ENCODE data around the gene NSD1. TPM values are rescaled to one million over a fixed set of nuclear protein-coding genes. Genes with fewer than 3 reads are reported as not detected.

The NSD1 gene
- total RNA-seq, 4 donors from 2014 or later: 61.9 to 114 (median 73.9) TPM

DNA sequence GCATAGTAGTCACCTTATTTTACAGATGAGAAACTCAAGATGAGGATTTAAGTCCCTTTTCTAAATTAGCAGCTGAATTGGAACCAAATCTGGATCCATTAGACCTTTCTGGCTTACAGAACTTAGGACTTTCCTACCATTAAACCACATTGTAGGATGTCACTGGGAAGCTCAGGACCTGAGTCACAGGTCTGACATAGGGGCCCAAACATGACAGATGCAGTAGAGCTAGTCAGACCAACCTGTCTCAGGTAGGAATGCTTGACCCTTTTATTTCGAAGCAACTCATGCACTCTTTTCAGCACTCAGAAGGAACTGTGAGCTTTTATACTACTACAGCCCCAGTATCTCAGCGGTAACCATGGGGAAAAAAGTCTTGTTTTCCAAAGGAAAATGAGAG lies 167.4 kb downstream of the NSD1 start:
- Histone ChIP-seq H3K27me3 (no peaks in the 10 kb centered on the region), H3K36me3 (peaks cover 0 to 9% of the 10 kb centered on the region in 2 donors), H3K4me3 (replicated peaks in 1 of 3) (no peak overlapping the region), H3K4me1 (peaks cover 35 to 45% of the 10 kb centered on the region in 2 donors), H3K27ac (peak overlapping the region; percentile 23 to 70 (median 62)), H3K9me3 (no peaks in the 10 kb centered on the region)
- intact Hi-C loops (cut with DNase I): no loop called here
- WGBS, 2 donors: 81 to 84% methylated on average over 2 of the region's 2 CpGs
- no peak for DNase-seq
- TF ChIP-seq, protein P1, sequence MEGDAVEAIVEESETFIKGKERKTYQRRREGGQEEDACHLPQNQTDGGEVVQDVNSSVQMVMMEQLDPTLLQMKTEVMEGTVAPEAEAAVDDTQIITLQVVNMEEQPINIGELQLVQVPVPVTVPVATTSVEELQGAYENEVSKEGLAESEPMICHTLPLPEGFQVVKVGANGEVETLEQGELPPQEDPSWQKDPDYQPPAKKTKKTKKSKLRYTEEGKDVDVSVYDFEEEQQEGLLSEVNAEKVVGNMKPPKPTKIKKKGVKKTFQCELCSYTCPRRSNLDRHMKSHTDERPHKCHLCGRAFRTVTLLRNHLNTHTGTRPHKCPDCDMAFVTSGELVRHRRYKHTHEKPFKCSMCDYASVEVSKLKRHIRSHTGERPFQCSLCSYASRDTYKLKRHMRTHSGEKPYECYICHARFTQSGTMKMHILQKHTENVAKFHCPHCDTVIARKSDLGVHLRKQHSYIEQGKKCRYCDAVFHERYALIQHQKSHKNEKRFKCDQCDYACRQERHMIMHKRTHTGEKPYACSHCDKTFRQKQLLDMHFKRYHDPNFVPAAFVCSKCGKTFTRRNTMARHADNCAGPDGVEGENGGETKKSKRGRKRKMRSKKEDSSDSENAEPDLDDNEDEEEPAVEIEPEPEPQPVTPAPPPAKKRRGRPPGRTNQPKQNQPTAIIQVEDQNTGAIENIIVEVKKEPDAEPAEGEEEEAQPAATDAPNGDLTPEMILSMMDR (IDR thresholded peaks at IDR 0.05): no peak
- TF ChIP-seq POLR2A (IDR thresholded peaks at IDR 0.05): no peak

DNA sequence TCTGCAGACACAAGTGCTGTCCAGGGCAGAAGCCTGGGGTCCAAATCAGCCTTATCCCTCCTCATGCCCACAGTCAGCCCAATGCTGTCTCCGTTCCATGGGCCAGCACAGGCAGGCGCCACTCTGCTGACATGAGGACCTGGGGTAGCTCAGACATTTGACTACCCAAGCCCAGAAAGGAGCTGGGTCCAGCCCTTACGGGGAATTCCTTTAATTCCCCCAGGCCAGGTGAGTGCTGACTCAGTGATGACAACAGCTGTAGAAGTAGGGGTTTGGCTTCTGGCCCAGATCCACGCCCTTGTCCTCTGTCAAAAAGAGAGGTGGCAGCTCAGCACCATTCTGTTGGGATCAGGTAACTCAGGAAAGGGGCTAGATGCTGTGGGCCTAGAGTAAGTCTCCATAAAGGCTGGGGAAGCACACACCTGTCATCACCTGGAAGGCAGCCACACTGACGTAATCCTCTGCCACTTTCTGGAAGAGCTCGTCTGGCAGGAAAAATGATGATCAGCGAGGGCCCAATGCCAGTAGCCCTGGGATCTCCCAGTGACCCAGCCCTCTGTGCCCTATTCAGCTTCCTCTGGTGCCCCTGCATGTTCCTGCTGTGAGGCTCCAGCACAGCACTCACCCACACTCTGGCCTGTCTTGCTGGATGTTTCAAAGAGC lies 168.1 kb downstream of the NSD1 start:
- intact Hi-C loops (cut with DNase I): no loop called here
- Histone ChIP-seq H3K4me3 (replicated peaks in 1 of 3) (no peak overlapping the region), H3K9me3 (no peaks in the 10 kb centered on the region), H3K27me3 (no peaks in the 10 kb centered on the region), H3K36me3 (peaks cover 2 to 7% of the 10 kb centered on the region in 2 donors), H3K27ac (peak overlapping the region; percentile 23 to 70 (median 62)), H3K4me1 (peaks cover 35 to 45% of the 10 kb centered on the region in 2 donors)
- TF ChIP-seq, protein P1 (IDR thresholded peaks at IDR 0.05): no peak
- TF ChIP-seq POLR2A (IDR thresholded peaks at IDR 0.05): no peak
- peak; percentile 90 for DNase-seq
- 35 to 48% methylated on average over 5 to 6 of the region's 7 CpGs for WGBS, 2 donors

DNA sequence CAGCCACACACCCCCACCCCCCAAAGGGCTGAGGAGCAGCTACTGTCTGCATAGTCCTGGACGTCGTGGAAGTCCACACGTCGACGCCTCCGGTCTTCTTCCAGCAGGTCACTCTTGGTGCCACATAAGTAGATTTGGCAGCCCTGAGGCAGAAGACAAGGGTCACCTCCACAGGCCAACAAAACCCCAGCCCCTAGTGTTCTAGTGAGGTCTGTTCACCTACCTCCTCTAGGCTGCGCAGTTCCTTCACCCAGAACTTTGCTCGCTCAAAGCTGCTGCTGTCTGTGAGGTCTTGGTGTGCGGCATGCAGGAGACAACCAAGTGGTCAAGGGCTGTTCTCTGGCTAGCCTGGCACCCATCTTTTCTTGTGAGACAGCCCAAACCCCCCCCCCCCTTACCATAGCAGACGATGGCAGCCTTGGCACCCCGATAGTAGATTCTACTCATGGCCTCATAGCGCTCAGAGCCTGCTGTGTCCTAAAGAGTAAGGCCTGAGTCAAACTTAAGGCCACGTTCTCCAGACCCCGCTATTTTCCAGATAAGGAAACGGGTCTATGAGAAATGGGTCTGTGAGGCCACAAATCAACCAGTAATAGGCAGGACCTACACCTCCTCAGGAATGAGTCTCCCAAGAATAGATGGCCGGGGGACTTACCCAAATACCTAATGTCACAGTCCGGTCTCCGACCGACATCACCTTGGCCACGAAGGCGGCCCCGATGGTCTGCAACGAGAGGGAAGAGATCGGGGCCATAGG lies 169.0 kb downstream of the NSD1 start:
- intact Hi-C loops (cut with DNase I): no loop called here
- peaks cover 7 to 16% of the 10 kb centered on the region in 2 donors for H3K36me3 ChIP-seq
- H3K9me3 ChIP-seq: no peaks in the 10 kb centered on the region
- WGBS, 2 donors: 33 to 54% methylated on average over 11 to 17 of the region's 24 CpGs
- H3K4me1 ChIP-seq: peaks cover 35 to 45% of the 10 kb centered on the region in 2 donors
- no peak for DNase-seq
- H3K4me3 ChIP-seq (replicated peaks in 1 of 3): peak overlapping the region in 2 of 3 donors; percentile 9 to 90
- H3K27ac ChIP-seq: peak overlapping the region in 2 of 3 donors; percentile 61 to 75
- H3K27me3 ChIP-seq: no peaks in the 10 kb centered on the region
- TF ChIP-seq, protein P1 (IDR thresholded peaks at IDR 0.05): no peak
- no peak for TF ChIP-seq POLR2A (IDR thresholded peaks at IDR 0.05)

DNA sequence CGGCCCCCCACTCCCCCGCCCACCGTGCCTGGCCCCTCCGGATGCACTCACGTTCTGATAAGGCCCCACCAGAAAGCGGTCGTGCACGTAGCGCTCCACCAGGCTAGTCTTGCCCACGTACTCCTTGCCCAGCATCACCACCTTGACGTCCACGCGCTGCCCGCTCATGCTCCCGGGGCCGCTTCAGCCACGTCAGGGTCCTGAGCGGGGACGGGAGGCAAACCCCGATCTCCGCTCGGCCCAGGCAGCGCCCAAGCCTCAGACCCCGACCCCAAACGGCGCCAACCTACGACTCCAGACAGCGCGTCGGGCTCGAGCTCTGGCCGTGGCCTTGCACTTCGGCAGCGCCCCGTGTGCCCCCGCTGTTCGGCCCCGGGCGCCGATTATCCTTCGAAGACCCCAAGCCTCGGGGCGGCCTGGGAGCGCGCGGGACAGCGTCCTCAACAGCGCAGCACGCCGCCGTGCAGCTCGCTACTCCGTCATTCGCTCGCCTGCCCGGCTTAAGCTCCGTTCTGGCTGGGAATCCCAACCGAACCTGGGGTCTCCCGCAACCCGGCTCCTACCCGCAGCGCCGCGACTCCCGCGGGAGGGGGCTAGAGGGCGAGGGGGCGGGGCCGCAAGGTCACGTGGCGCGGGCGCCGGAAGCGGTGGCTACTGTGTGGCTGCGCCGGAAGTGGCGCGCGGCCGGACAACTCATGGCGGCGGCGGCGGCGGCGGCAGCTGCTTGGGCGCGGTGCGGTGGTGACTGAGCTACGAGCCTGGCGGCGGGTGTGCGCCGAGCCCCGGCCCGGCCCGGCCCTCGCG lies 169.8 kb downstream of the NSD1 start, which contains the start of the genes PRELID1 and RAB24:
PRELID1 (plus strand) TSS at position 679 of the 804 bp plus-strand sequence. CDS start 187 bp downstream, outside the sequence.
RAB24 (minus strand) TSS at position 599 of the 804 bp plus-strand sequence; CDS start at position 168, 431 bp downstream.
- Histone ChIP-seq H3K4me1 (peaks cover 35 to 45% of the 10 kb centered on the region in 2 donors), H3K4me3 (replicated peaks in 1 of 3) (peak within 1 kb of the TSS; percentile 9 to 90 (median 87)), H3K27ac (peak within 1 kb of the TSS in 2 of 3 donors; percentile 61 to 75), H3K36me3 (peaks cover 7 to 16% of the 10 kb centered on the region in 2 donors), H3K9me3 (no peaks in the 10 kb centered on the region), H3K27me3 (no peaks in the 10 kb centered on the region)
- intact Hi-C loops (cut with DNase I): no loop called here
- peak; percentile 88 to 90 for DNase-seq
- 0% methylated on average over 13 to 31 of the region's 100 CpGs for WGBS, 2 donors
- TF ChIP-seq, protein P1 (IDR thresholded peaks at IDR 0.05): peak in 2 of 6 experiments; percentile 19 to 34
- TF ChIP-seq POLR2A (IDR thresholded peaks at IDR 0.05): peak in 1 of 2 donors; percentile 71

Data from thyroid gland (tissue), 4 donors.